Myocyte (in vitro differentiated cells): ENCODE measurements around the gene GDI1. TPM values are rescaled to one million over a fixed set of nuclear protein-coding genes. Genes with fewer than 3 reads are reported as not detected.

ENCODE experiments used
- microRNA-seq: library from miRNA; unstranded; fragments of <30 nt; microRNA quantifications from one replicate; pipeline ENCODE4, GENCODE V29; 2016
- total RNA-seq: library from RNA; depleted of rRNA; stranded (reverse); fragments of >200 nt; gene quantifications from 2 replicates; pipeline ENCODE4 v1.2.3, GENCODE V29; 2014

Gene GDI1
- total RNA-seq, 1 donor from 2014 or later, result 125 TPM

Small RNAs within 50 kb of the gene (microRNA-seq; reads per million reads assigned to microRNA genes)
- 1.3 reads per million for gene MIR6858

Other genes starting within 250 kb of the GDI1 start
- gene OPN1MW2, start 217.4 kb upstream of the GDI1 start, total RNA-seq, result not detected in 2 replicates
- not detected in 2 replicates for gene OPN1MW3, start 179.6 kb upstream of the GDI1 start, total RNA-seq
- not detected in 2 replicates for gene TEX28, start 142.0 kb upstream of the GDI1 start, total RNA-seq
- 0.26 TPM in 1 of 2 replicates, not detected in the other for gene TKTL1, start 141.4 kb upstream of the GDI1 start, total RNA-seq
- gene FLNA, start 62.5 kb upstream of the GDI1 start, total RNA-seq, result 410 and 518 TPM in 2 replicates
- gene EMD, start 57.9 kb upstream of the GDI1 start, total RNA-seq, result 43.2 and 53.2 TPM in 2 replicates
- 2,503 and 3,937 TPM in 2 replicates for gene RPL10, start 38.8 kb upstream of the GDI1 start, total RNA-seq
- gene DNASE1L1, start 27.9 kb upstream of the GDI1 start, total RNA-seq, result 214 and 235 TPM in 2 replicates
- gene TAFAZZIN, start 25.6 kb upstream of the GDI1 start, total RNA-seq, result 36.1 and 41.3 TPM in 2 replicates
- 100 and 106 TPM in 2 replicates for gene ATP6AP1, start 8.5 kb upstream of the GDI1 start, total RNA-seq
- gene FAM50A, start 7.0 kb downstream of the GDI1 start, total RNA-seq, result 74.9 and 85.0 TPM in 2 replicates
- gene PLXNA3, start 21.1 kb downstream of the GDI1 start, total RNA-seq, result 11.3 and 11.7 TPM in 2 replicates
- 72.2 and 87.8 TPM in 2 replicates for gene LAGE3, start 42.1 kb downstream of the GDI1 start, total RNA-seq
- gene UBL4A, start 49.5 kb downstream of the GDI1 start, total RNA-seq, result 39.6 and 65.2 TPM in 2 replicates
- 28.5 and 37.0 TPM in 2 replicates for gene SLC10A3, start 53.5 kb downstream of the GDI1 start, total RNA-seq
- gene FAM3A, start 79.1 kb downstream of the GDI1 start, total RNA-seq, result 57.1 and 64.9 TPM in 2 replicates
- gene G6PD, start 109.7 kb downstream of the GDI1 start, total RNA-seq, result 20.5 and 24.0 TPM in 2 replicates
- gene IKBKG, start 110.5 kb downstream of the GDI1 start, total RNA-seq, result 13.3 and 14.0 TPM in 2 replicates
- not detected in 2 replicates for gene CTAG1A, start 148.0 kb downstream of the GDI1 start, total RNA-seq
- gene CTAG1B, start 182.1 kb downstream of the GDI1 start, total RNA-seq, result not detected in 2 replicates
- gene CTAG2, start 216.4 kb downstream of the GDI1 start, total RNA-seq, result not detected in 2 replicates